HUES48 (cell line): Measurements from ENCODE around the gene PHACTR3.

ENCODE experiments used
- H3K27ac ChIP-seq: one replicate; pipeline ENCODE4 v1.7.0; 2013; ENCODE audit warnings: low read depth, low read length, inconsistent platforms
- H3K27me3 ChIP-seq: 2 replicates; pipeline ENCODE4 v1.6.1; 2013; ENCODE audit warnings: mild to moderate bottlenecking, low read length; ENCODE audit not compliant: control insufficient read depth, insufficient read depth
- H3K36me3 ChIP-seq: 2 replicates; pipeline ENCODE4 v1.6.1; 2013; ENCODE audit warnings: low read length; ENCODE audit not compliant: control insufficient read depth, insufficient read depth
- H3K4me1 ChIP-seq: 2 replicates; pipeline ENCODE4 v1.6.1; 2013; ENCODE audit warnings: mild to moderate bottlenecking, low read length; ENCODE audit not compliant: control insufficient read depth, insufficient read depth
- H3K4me3 ChIP-seq: 2 replicates; pipeline ENCODE4 v1.5.1; 2013; ENCODE audit warnings: mild to moderate bottlenecking, low read depth, low read length
- H3K9ac ChIP-seq: 2 replicates; pipeline ENCODE4 v1.6.1; 2013; ENCODE audit warnings: mild to moderate bottlenecking, low read depth, low read length, moderate library complexity
- H3K9me3 ChIP-seq: 2 replicates; pipeline ENCODE4 v1.6.1; 2013; ENCODE audit warnings: low read length; ENCODE audit not compliant: control insufficient read depth, insufficient read depth

The PHACTR3 gene

DNA sequence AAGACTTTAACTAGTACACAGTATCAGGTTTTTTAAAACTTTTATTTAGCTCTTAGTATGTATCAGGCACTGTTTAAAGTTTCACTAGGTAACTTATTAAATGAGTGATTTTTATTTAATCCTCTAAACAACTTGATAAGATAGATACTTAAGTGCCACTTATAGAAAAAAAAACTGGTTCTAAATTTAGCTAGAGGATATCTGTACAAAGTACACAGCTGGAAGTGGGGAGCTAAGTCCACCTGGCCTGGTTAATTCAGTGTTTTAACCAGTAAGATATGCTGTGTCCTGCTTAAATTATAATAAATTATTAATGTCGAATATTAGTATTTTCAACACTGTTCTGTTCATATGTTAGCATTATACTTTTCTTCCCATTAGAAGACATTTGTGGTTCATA lies 291.6 kb downstream of the PHACTR3 start:
- Histone ChIP-seq H3K36me3 (no peaks in the 10 kb centered on the region), H3K27me3 (no peaks in the 10 kb centered on the region), H3K27ac (no peak overlapping the region), H3K4me3 (no peak overlapping the region), H3K9me3 (no peaks in the 10 kb centered on the region), H3K9ac (no peak overlapping the region), H3K4me1 (no peaks in the 10 kb centered on the region)
